Endothelial cell of umbilical vein (primary cell): ENCODE results near the gene CD82.

Experiments used
- CTCF ChIP-seq, 2 donors: IDR thresholded peaks; 1 replicate in 1 of 2; 2 replicates in 1 of 2; pipeline ENCODE4 v1.5.1; 2011; ENCODE audit warnings: low read length in 2 of 2, mild to moderate bottlenecking in 2 of 2, moderate library complexity in 2 of 2, control low read depth in 1 of 2, inconsistent platforms in 1 of 2, low read depth in 1 of 2; ENCODE audit not compliant: insufficient read depth in 1 of 2; ENCODE audit errors: extremely low read depth in 1 of 2
- EZH2 ChIP-seq: IDR thresholded peaks from 2 replicates; pipeline ENCODE4 v1.6.1; 2012; ENCODE audit warnings: borderline replicate concordance, low read depth, mild to moderate bottlenecking, moderate library complexity, low read length, inconsistent platforms; ENCODE audit not compliant: severe bottlenecking
- FOS ChIP-seq: IDR thresholded peaks from 2 replicates; pipeline ENCODE4 v1.6.1; 2011; ENCODE audit warnings: mild to moderate bottlenecking, low read length, moderate library complexity, borderline replicate concordance; ENCODE audit not compliant: insufficient read depth
- GATA2 ChIP-seq: IDR thresholded peaks from 2 replicates; pipeline ENCODE4 v1.7.0; 2011; ENCODE audit warnings: low read depth, mild to moderate bottlenecking, moderate library complexity, mixed read lengths, low read length; ENCODE audit not compliant: insufficient read length, insufficient read depth
- MAX ChIP-seq: IDR thresholded peaks from 2 replicates; pipeline ENCODE4 v1.6.1; 2011; ENCODE audit not compliant: insufficient read depth, insufficient read length
- MYC ChIP-seq: IDR thresholded peaks from one replicate; pipeline ENCODE4 v1.6.1; 2011; ENCODE audit warnings: mild to moderate bottlenecking, low read depth, low read length
- POLR2A ChIP-seq: IDR thresholded peaks from 2 replicates; pipeline ENCODE4 v1.6.1; 2012; ENCODE audit warnings: low read depth, mild to moderate bottlenecking, control low read depth, low read length
- POLR2AphosphoS5 ChIP-seq: IDR thresholded peaks from 2 replicates; pipeline ENCODE4 v1.6.1; 2012; ENCODE audit warnings: low read depth, mild to moderate bottlenecking, control low read depth, low read length, moderate library complexity; ENCODE audit not compliant: insufficient read depth

- TF ChIP-seq CTCF (IDR thresholded peaks at IDR 0.05; ENCODE audit: extremely low read depth in 1 of 2, insufficient read depth in 1 of 2, low read depth in 1 of 2, low read length in 2 of 2) = no peak
- TF ChIP-seq MAX = no peak
- no peak for TF ChIP-seq EZH2
- no peak for TF ChIP-seq POLR2A
- TF ChIP-seq POLR2AphosphoS5 = no peak
- TF ChIP-seq GATA2 = no peak
- no peak for TF ChIP-seq MYC
- TF ChIP-seq FOS = no peak
These were observed 30.5 kb downstream of the CD82 start for GRCh38 chr11:44595964-44596381.
